HG03558 (cell line): ENCODE data around the gene ZNF775.

Source experiments
- ATAC-seq: cut with Tn5 transposase; IDR thresholded peaks from one replicate; pipeline ENCODE4 v1.9.1; 2021; ENCODE audit warnings: moderate number of reproducible peaks; ENCODE audit not compliant: unreplicated experiment; ENCODE audit errors: extremely low read depth

ZNF775 gene

GRCh38 chr7:150344299-150344698 lies 34.8 kb upstream of the ZNF775 start:
- ATAC-seq = no peak

- no peak for ATAC-seq
Measured at GRCh38 chr7:150345012-150345411, 34.1 kb upstream of the ZNF775 start.

DNA sequence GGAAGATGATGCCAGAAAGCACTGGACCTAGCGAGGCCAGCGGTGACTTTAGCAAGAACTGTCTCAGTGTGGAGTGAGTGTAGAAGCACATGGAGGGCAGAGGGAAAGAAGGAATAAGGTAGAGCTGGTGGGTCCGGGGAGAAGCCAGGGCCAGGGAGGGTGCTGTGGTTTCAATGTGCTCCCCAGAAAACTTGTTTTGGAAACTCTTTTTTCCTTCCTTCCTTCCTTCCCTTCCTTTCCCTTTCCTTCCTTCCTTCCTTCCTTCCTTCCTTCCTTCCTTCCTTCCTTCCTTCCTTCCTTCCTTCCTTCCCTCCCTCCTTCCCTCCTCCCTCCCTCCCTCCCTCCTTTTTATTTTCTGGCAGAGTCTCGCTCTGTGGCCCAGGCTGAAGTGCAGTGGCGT lies 32.2 kb upstream of the ZNF775 start:
- no peak for ATAC-seq

DNA sequence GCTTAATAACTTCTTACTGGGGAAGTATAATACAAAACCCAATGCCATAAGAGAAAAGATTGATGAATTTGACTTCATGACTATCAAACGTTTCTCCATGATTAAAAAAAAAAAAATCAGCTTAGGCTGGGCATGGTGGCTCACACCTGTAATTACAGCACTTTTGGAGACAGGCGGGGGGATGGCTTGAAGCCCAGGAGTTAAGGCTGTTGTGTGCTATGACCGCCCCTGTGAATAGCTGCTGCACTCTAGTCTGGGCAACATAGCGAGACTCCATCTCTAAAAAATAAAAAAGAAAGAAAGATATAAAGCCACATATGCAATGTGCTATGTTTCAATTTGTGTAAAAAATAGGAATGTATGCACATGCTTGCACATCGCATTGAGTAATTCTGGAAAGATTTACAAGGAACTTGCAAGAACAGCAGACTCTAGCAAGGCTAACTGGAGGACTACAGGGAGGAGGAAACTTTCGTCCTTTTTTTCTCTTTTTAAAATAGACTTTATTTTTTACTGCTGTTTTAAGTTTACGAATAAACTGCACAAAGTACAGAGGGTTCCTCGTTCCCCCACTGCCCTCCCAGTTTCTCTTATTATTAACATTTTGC lies 27.4 kb upstream of the ZNF775 start:
- no peak for ATAC-seq

DNA sequence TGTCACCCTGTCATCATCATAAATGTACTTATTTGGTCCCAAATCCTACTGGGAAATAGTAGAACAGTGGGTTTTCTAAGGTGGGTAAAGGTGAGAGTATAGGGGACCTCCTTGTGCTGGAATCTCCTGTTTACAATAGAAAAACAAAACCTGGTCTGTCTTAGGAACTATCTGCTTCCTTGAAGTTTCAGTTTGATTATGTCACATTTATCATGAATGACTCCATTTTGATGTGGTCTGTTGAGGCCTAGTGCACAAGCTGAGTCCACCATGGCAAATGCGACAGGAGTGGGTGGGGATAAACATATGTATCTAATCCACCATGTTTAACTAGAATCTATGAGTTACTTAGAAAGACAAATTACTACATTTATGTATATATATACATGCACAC lies 23.5 kb upstream of the ZNF775 start:
- ATAC-seq = no peak

- no peak for ATAC-seq
Measured at GRCh38 chr7:150356265-150356897, 22.7 kb upstream of the ZNF775 start.

DNA sequence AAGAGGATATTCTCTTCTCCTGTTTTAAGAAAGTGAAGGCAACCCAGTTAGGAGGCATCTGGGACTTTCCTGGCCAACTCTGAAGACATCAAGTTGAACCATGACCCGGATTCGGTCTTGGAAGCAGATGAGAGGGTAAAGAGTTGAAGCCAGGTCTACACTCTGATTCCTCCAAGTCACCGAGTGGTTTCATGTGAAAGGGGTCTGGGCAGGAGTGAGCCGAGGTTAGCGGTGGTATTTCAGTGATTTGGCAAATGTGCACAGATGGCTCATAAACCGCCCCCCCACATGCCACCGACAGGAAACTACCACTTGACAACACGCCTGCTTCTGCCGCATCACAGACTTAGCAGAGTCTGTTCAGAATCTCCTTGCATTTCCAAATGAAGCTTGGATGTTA lies 21.9 kb upstream of the ZNF775 start:
- ATAC-seq = no peak

- no peak for ATAC-seq
Measured at GRCh38 chr7:150357771-150358427, 21.2 kb upstream of the ZNF775 start.

GRCh38 chr7:150358433-150358832 lies 20.7 kb upstream of the ZNF775 start:
- ATAC-seq = no peak

DNA sequence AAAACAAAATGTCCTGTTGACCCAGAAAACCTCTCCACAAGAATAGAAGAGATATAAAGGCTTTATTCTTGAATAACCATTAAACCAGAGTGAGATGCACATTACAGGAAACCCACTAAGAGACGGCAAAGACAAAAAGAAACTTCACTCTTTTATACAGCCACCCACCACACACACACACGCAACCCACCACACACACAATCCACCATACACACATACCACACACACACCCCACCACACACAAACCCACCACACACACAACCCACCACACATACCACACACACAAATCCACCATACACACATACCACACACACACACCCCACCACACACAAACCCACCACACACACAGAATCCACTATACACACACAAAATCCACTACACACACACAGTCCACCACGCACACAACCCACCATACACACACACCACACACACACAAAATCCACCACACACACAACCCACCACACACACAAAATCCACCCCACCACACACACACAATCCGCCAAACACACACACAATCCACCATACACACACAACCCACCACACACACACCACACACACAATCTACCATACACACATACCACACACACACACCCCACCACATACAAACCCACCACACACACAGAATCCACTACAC lies 20.0 kb upstream of the ZNF775 start:
- ATAC-seq = no peak

GRCh38 chr7:150359622-150360362 lies 19.3 kb upstream of the ZNF775 start:
- no peak for ATAC-seq

GRCh38 chr7:150360363-150361058 lies 18.6 kb upstream of the ZNF775 start:
- no peak for ATAC-seq

- no peak for ATAC-seq
Measured at GRCh38 chr7:150361402-150361801, 17.7 kb upstream of the ZNF775 start.

- no peak for ATAC-seq
Measured at GRCh38 chr7:150361807-150362621, 17.1 kb upstream of the ZNF775 start.

- ATAC-seq = no peak
Measured at GRCh38 chr7:150363370-150363769, 15.8 kb upstream of the ZNF775 start.

GRCh38 chr7:150363872-150364271 lies 15.3 kb upstream of the ZNF775 start:
- ATAC-seq = no peak

DNA sequence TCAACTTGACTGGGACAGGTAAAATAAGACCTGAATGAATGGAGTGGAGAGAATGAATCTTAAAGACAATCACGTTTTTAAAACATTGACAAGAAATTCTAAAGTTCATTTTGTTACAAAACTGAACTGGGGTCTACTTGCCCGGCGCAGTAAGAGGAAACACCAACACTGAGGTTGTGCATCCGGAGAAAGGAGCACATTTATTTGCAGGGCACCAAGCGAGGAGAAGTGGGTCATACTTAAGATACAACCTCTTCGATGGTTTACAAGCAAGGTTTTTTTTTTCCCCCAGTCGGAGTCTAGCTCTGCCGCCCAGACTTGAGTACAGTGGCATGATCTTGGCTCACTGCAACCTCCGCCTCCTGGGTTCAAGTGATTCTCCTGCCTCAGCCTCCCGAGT lies 13.9 kb upstream of the ZNF775 start:
- no peak for ATAC-seq

DNA sequence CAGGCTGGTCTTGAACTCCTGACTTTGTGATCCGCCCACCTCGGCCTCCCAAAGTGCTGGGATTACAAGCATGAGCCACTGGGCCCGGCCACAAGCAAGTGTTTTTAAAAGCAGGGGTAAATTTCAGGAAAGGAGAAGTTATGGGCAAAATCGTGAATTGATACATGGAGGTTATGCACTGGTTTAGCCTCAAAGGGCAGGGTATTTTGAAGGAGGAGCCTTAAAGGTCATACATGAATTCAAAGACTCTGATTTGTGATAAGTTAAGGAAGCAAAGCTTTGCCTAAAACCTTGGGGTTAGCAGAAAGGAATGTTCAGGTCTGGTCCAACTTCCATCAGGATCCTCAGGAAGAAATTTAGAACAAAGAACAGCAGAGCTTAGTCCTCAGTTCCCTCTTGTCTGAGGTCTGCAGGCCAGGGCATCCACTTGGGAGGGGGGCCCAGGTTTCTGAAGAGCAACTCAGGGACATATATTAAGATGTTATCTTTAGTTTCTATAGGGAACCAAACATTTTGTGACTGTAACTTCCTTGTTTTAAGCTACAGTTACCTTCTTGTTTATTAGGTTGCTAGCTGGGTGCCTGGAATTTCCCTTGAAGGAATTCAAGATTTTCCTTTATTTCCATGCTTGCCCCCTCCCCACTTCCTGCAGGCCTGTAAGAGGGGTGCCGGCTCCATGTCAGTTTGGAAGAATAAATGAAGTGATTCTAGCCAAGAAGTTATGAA lies 13.3 kb upstream of the ZNF775 start:
- no peak for ATAC-seq

- no peak for ATAC-seq
Measured at GRCh38 chr7:150367677-150368095, 11.4 kb upstream of the ZNF775 start.
